ENCODE data around the gene VTN.

Gene VTN, protein sequence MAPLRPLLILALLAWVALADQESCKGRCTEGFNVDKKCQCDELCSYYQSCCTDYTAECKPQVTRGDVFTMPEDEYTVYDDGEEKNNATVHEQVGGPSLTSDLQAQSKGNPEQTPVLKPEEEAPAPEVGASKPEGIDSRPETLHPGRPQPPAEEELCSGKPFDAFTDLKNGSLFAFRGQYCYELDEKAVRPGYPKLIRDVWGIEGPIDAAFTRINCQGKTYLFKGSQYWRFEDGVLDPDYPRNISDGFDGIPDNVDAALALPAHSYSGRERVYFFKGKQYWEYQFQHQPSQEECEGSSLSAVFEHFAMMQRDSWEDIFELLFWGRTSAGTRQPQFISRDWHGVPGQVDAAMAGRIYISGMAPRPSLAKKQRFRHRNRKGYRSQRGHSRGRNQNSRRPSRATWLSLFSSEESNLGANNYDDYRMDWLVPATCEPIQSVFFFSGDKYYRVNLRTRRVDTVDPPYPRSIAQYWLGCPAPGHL

DNA sequence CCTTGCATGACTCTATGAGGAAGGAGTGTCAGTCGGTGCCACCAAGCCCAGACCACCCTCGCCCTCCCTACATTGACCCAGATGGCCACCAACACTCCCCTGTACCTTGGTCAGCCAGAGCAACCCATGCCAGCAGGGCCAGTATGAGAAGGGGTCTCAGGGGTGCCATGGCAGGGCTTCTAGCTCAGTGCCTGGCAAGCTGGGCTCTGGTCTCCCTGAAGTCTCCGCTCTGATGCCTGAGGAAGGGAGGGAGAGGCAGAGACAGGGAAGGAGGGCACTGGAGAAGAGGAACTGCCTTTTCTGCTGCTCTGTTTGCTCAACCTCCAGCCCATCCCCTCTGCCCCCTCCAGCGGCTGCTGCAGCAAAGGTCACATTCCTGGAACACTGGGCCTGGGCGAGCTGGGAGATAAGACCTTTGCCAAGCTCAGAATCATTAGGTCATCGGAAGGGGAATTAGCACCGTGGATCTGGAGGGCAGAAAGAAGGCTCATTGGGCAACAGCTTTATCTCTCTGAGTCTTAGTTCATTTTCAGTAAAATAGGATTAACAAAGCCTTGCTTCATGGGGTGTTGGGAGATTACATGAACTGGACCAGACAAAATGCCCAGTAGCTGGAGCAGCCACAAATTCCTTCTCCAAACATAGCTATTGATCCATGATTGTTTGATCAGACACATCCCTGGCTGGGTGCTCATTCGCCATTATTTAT, at the start of gene VTN:
TSS of gene VTN (minus strand) at position 273 of the 709 bp plus-strand sequence. CDS start at position 169, 104 bp downstream.
- peak; percentile 10 for DNase-seq

DNA sequence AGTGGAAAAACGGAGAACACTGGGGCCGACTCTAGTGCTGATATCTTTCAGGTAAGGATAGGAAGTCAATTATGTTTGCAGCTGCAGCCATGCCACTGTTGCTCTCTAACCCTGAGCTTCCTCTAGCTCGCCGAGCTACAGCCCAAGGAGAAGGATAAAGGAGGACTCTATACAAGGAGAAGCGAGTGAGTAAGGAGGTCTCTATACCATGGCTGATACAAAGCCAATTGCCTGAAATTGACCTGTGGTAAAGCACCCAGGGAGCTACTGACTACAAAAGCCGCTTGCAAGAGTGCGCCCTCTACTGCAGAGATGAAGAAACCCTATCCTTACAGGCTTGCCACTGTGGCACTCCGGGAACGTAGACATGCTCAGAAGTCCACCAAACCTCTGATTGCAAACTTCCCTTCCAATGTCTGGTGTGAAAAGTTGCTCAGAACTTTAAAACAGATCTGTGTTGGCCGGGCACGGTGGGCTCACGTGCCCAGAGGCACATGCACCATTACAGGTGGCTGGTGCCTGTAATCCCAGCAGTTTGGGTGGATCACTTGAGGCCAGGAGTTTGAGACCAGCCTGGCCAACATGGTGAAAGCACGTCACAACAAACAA, 46.7 kb upstream of the VTN start:
- peak; percentile 57 for DNase-seq

DNA sequence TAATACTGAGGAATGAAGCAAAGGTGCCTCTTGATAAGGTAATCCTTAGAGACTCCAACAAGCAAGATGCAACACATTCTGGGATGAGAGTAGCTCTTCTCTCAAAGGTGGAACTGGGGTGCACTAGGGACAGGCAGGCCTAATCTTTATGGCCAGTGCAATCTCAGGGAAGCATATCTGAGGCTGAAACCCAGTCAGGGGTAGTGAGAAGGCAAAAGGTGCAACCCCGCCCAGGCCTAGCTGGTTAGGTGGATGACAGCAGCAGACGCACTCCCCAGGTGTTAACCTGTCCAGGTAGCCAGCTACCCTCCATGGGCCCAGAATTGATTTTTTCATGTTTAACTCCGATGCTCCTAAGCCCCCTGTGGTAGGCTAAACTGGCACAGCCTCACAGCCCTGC, 45.8 kb upstream of the VTN start:
- DNase-seq = no peak

DNA sequence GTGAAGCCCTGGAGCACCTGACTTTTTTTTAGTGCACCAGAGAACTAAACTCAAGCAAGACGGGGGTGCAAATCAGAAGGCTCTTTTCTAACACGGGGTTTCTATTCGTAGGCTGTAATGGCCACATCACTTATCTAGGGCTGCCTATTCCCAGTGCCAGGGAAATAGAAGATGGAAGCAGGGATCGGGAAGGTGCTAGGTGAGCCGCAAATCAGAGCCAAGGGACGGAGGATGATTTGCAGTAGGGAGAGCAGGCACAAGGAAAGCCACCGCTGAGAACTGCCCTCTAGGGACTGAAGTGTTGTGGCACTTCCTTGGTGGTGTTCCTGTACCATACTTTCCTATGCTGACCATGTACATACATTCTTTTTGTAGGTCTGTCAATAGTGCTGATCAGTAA, 43.7 kb upstream of the VTN start:
- DNase-seq = no peak

DNA sequence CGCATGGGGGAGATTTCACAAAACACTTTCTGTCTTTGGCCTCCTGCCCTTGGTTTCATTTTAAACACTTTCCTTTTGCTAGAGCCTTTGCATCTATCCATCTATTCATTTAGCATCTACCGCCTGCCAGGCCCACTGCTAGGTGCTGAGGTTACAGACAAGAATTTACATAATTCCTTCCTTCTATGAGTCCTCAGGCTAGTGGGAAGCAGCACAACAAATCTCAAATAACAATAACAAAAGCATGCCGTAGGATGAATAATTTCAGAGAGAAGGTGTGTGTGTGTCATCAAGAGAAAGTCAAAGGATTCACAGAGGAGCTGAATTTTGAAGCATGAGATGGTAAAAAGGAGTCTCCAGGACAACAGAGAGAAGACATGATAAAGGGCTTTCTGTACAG, 42.0 kb upstream of the VTN start:
- no peak for DNase-seq

DNA sequence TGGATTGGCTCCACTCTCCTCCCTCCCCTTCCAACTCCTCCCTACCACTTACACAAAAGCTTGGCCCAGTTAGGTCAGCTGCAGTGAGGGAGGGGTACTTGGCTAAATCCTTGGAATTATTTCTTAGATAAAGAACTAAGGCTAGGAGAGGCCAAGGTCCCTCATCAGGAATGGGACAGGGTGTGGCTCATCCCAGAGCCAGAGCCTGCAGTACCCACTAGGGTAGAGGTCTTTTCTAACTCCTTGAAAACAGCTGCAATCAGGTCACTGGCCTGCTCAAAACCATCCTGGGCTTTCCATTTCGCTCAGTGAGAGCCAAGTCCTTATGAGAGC, 37.8 kb upstream of the VTN start:
- no peak for DNase-seq

DNA sequence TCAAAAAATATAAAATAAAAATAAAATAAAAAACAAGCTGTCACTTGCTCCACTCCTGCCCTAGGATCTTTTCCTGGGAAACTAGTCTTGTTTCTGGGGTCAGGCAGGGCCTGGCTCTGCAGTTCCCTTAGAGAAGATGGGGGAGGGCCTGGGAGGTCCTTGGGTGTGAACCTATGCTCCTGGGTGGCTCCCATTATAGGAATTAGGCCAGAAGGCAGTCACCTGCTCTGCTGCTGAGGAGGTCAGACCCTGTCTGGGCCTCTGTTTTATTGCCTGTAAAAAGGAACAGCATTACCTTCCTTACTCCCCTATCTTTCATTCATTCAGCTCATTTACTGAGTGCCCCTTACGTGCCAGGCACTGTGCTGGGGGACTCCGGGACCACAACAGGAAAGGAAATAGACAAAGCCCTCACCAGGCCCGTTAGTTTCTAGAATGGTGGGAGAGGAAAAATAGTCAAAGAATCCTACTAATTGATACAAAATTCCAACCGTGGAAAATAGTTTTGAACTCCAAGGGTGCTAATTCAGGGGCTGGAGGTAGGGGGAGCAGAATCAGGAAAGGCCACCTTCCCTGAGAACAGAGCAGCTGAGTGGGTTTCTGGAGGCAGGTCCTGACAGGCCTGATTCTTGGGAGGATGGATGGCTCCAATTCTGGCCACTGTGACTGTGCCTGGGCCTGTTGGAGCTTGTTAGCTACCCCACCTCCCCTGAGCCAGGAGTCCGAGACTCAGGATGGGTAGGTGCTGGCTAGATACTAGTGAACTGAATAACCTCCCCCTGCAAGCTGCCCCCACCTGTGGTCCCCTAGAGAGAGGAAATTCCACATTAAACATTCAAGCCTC, 37.2 kb upstream of the VTN start:
- no peak for DNase-seq

DNA sequence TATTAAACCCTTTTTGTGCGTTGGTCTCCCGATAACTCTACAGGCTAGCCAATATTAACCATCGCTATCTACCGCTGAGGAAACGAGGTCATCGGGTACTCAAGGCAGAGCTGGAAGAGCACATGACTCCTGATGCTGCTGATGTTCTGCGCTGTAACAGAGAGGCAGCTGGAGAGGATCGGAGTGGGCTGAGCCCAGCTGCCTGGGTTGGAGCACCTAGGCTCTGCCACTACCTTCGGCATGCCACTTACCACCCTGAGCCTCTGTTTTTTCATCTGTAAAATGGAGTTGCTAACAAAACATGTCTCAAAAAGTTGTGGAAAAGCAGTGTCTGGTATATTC, 36.3 kb upstream of the VTN start:
- DNase-seq = no peak

DNA sequence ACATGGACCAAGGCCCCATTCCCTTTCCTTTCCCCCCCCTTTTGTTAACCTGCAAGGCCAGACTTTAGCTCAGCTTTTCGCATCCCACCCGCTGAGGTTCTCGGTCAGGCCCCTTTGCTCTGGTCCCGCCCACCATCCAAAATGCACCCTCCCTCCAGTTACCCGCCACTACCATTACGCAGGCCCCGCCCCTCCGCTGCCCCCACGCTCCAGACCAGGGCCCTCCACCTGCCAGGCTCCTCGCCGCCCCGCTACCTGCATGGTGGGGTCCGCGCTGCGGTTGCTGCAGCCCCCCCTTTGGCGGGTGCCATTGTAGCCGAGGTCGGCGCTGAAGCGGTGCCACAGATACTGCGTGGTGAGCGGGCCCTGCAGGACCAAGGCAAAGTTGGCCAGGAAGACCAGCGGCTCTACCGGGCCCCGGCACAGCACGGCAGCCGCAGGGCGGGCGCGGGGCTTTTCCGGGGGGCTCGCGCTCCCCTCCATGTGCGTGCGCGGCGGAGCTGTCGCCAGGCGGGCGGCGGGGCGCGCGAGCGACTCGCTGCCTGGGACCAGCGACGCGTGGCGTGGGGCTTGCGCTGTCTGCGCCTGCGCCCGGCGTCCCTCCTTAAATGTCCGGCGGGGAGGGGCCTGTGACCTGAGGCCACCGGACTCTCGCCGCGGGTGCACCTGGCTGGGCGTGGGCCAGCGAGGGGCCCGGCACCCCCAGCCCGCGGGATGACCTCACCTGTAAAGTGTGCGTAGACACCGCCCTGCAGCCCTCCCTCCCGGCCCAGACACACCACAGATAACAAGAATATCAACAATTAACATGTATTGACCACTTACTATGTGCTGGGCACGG, 35.7 kb upstream of the VTN start, which contains the start of gene SLC46A1:
TSS of gene SLC46A1 (minus strand) at position 581 of the 841 bp plus-strand sequence. CDS start at position 483, 98 bp downstream.
- peak; percentile 16 for DNase-seq

DNA sequence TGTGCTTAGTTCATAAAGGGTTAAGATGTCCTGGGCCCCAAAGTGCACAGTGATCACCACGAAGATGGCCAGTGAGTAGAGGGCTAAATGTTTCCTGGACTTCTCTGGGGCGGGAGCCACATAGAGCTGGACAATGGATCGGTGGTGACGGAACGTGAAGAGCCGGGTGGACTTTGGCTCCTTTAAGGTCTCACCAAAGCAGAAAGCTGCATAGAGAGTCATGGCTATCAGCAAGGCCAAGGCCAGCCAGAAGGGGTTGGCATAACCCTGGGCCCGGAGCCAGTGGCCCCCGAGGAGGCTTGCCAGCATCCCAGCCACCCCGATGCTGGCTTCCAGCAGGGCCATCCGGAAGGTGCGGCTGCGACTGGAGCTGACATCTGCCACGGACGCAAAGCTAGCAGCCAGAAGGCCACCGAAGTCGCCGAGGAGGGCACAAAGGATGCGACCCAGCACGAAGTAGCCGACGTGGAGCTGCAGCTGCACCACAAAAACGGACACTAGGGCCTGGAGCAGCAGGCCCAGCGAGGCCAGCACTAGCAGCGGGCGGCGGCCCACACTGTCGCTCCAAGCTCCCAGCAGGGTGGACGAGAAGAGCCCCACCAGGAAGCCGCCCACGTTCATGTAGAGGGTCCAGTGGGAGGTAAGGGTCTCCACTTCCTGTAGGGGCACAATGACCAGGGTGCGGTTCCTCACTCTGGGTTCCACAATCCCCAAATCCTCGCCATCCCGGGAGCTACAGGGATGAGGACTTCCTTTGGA, 34.9 kb upstream of the VTN start:
- DNase-seq = no peak

DNA sequence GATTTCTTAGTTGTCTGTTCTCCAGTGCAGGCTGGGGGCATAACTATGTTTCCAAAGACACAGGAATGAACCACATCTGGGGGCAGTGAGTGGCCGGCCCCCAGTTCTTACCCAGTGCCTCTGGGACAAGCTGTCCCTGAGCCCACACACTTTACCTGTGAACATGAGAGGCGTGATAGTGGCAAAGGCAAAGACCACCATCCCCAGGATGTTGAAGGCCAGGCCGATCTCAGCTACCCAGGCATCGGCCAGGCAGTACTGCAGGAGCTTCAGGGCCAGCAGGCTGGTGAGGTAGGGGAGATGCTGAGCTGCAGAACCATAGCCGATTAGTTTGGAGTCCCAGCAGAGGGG, 34.3 kb upstream of the VTN start:
- no peak for DNase-seq

DNA sequence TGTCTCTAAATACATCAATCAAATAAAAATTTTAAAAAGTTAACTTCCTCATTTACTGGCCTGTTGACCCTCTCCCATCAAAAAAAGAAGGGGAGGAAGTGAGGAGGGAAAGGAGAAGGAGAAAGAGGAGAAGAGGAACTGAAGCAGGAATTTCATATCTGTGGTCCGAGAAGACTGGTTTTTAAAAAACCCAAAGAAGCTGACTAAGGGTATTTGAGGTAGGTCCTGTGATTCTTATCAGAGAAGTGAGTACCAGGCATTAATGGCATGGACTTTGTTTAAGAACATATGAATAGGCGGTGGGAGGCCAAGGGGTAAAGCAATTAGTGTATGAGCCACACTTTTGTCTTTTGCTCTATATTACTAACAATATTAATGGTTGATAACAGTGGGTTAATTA, 33.9 kb upstream of the VTN start:
- DNase-seq = no peak

DNA sequence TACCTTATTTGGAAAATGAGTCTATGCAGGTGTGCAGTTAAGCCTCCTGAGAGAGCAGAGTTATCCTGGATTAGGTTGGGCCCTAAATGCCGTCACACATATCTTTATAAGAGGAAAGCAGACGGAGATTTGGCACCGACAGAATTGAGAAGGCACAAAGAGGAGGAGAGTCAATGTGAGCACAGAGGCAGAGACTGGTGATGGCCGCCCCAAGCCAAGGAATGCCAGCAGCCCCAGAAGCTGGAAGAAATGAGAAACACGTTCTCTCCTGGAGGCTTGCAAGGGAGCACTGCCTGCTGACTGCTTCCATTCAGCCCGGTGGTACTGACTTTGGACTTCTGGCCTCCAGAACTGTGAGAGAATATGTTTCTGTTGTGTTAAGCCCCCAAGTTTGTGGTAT, 32.7 kb upstream of the VTN start:
- no peak for DNase-seq

DNA sequence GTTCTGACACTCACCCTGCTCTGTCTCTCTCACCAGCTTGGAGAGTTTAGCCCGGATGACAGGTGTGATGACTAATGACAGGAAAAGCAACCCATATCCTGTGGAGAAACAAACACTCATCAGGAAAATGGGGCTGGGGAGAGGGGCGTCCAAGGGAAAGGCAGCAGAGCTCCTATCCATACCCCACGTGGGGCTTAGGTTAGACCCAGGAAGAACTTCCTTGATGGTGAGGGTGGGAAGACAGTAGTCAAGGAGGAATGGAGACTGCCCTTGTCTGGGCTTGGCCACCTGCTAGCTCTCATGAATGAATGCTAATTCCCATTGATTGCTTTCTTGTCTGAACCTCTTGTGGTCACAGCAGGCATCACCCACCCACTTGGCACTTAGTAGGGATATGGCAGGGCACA, 32.1 kb upstream of the VTN start:
- DNase-seq = no peak

DNA sequence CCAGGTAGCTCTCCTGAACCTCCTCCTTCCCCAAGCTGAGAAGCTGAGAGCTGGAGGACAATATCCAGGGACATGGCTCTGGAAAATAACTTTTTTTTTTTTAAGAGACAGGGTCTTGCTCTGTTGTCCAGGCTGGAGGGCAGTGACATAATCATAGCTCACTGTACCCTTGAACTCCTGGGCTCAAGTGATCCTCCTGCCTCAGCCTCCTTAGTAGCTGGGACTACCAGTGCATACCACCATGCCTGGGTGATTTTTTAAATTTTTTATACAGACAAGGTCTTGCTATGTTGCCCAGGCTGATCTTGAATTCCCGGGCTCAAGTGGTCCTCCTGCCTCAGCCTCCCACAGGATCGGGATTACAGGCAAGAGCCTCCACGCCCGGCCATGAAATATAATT, 29.7 kb upstream of the VTN start:
- DNase-seq = no peak

DNA sequence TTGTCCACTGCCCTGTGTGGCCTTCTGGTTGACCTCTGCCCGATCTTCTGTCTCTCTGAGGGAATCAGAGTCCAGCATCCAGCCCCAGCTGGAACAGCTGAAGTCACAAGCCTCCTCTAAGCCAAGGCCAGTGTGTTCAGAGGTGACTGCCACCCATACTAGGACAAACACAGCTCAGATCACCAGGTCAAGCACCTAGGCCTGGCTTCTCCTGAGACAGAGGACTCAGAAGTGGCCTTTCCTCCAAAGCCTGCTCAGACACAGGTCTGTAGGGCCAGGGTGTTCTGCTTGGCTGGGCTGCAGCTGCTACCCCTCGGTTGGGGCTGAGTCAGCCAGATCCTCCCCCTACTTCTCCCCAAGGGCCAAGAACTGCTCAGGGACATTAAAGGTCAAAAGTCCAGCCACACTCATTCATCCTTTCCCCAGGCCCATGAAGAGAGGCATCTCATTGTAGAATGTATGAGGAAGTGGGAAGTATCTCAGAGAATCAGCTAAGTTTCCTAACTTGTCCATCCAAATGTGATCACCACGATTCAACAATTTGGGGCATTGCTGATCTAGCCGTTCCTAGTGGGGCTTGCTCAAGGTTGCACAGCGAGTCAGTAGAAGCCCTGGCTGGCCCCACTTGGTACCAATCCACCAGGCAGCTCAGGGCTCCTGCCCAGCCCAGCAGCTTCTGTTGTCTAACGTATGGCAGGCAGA, 28.3 kb upstream of the VTN start:
- no peak for DNase-seq

DNA sequence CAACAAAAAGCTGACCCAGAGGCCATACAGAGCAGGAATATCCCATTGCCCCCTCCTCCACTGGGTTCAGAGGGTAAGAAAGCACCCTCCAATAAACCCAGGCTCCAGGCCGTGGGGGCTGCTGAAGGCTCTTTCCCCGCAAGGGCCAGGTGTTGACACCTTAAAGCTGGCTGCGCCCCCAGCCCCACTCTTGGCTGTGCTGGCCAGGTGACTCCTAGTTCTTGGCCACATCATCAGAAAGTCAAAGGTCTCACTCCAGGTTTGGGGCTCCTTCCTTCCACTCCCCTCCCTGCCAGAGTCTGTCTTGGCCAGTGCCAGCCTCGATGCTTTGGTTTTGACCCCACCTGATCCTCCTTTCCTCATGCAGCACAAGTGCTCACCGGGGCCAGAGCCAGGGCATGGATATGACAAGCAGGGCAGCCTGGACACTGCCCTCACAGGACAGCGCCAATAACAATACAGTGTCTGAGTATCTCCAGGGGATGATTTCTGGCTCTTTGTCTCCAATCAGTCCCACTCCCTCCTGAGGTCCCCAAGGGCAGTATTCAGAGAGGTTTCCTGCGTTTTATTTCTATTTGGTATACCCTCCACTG, 27.7 kb upstream of the VTN start:
- DNase-seq = no peak

DNA sequence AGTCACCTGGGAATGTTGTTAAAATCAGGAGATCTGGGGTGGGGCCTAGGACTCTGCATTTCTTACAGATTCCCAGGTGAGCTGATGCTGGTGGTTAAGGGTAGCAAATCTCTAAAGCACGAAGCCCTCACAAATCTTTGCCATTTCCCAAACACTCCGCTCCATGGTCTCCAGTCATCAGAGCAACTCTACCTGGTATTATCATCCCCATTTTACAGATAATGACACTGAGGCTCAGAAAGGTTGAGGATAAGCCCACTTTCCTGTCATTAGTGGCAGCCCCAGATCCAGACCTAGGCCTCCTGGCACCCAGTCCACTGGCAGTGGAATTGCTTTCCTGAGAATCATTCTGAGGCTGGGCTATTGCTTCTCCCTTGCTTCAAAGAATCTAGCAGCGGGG, 27.2 kb upstream of the VTN start:
- no peak for DNase-seq

DNA sequence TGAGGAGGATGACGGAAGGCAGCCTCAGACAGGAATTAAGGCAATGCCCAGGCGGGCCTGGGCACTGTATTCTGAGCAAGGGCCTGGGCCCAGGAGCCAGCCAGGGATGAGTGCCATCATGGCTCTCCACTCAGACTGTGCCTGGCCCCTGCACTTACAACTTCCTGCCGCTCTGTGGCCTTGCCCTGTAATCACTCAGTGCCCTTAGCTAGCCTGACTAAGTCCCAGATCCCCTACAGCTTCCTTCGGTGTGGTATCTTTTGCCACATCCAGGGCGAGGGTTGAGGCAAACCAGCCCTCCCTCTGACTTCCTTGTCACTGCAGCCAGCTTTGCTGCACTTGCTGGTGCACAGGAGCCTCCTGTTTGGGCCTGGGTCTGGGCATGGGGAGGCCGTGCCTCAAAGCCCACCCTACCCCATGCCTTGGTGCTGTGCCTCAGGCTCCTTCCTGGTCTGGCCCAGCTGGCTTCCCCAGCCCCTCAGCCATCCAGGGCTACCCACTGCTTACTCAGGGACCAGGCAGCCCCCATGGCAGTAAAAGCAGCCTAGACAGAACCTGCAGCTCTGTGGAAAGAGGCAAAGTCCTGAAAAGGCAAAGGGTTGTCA, 26.6 kb upstream of the VTN start:
- DNase-seq = no peak

DNA sequence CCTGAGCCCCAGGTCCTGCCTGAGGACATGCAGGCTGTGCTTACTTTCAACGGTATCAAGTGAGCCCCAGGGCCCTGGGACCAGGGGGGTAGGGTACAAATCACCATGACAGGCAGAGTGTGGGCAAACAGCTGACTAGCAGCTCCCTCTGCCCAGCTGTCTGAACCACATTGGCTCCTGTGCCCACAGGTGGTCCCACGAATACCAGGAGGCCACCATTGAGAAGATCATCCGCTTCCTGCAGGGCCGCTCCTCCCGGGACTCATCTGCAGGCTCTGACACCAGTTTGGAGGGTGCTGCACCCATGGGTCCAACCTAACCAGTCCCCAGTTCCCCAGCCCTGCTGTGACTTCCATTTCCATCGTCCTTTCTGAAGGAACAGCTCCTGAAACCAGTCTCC, 25.9 kb upstream of the VTN start:
- no peak for DNase-seq
